Stimulated activated CD4-positive, alpha-beta T cell treated with anti-CD3 and anti-CD28 coated beads, Interleukin-15, amount 100 ng/mL, for 48 hours (primary cell): ENCODE results near the gene ATXN2.
A peak's percentile ranks its signal among the peaks of the same experiment; 100 is the strongest.

Experiments
- DNase-seq, 2 donors: peaks; one replicate each; pipeline ENCODE4 v3.0.0-alpha.2; 2020; ENCODE audit warnings: low read depth in 2 of 2

Gene ATXN2

GRCh38 chr12:111440152-111440551 is 159.0 kb downstream of the ATXN2 start:
- DNase-seq: no peak

GRCh38 chr12:111439657-111440151 is 159.4 kb downstream of the ATXN2 start:
- no peak for DNase-seq

- no peak for DNase-seq
Measured at GRCh38 chr12:111438481-111438880, 160.6 kb downstream of the ATXN2 start.

GRCh38 chr12:111437816-111438454 is 161.2 kb downstream of the ATXN2 start:
- no peak for DNase-seq

- no peak for DNase-seq
Measured at GRCh38 chr12:111436811-111437210, 162.3 kb downstream of the ATXN2 start.

GRCh38 chr12:111436266-111436665 is 162.8 kb downstream of the ATXN2 start:
- no peak for DNase-seq

- DNase-seq: no peak
Measured at GRCh38 chr12:111435661-111436201, 163.4 kb downstream of the ATXN2 start.

GRCh38 chr12:111434680-111435338 is 164.3 kb downstream of the ATXN2 start:
- peak; percentile 68 to 73 for DNase-seq

- DNase-seq: no peak
Measured at GRCh38 chr12:111434049-111434448, 165.1 kb downstream of the ATXN2 start.

GRCh38 chr12:111431772-111432171 is 167.3 kb downstream of the ATXN2 start:
- no peak for DNase-seq

- no peak for DNase-seq
Measured at GRCh38 chr12:111430433-111431353, 168.4 kb downstream of the ATXN2 start.

- no peak for DNase-seq
Measured at GRCh38 chr12:111429828-111430432, 169.2 kb downstream of the ATXN2 start.

GRCh38 chr12:111428728-111429175 is 170.4 kb downstream of the ATXN2 start:
- DNase-seq: no peak

- DNase-seq: no peak
Measured at GRCh38 chr12:111428081-111428727, 170.9 kb downstream of the ATXN2 start.

GRCh38 chr12:111427417-111428074 is 171.6 kb downstream of the ATXN2 start:
- no peak for DNase-seq

- no peak for DNase-seq
Measured at GRCh38 chr12:111426344-111427185, 172.6 kb downstream of the ATXN2 start.

GRCh38 chr12:111425655-111426054 is 173.5 kb downstream of the ATXN2 start:
- DNase-seq: no peak

- no peak for DNase-seq
Measured at GRCh38 chr12:111424793-111425251, 174.3 kb downstream of the ATXN2 start.

GRCh38 chr12:111424189-111424792 is 174.8 kb downstream of the ATXN2 start:
- DNase-seq: no peak
